CD4-positive, alpha-beta memory T cell (primary cell): ENCODE measurements around the gene CDKN3. TPM values are rescaled to one million over a fixed set of nuclear protein-coding genes. Genes with fewer than 3 reads are reported as not detected.
"Not testable (repeated sequence)": the region's sequence is repeated elsewhere in the genome, so short reads cannot be mapped to it uniquely, and the experiment has no call there.

Experiments used
- CTCF ChIA-PET: fragments of 350-600 bp; sonication (Branson Sonifier 250); formaldehyde crosslinking; loops from one replicate; lab custom pipeline; 2021; ENCODE audit warnings: inconsistent platforms; ENCODE audit not compliant: partially characterized antibody; lab: Charles Lee
- POLR2A ChIA-PET: fragments of 350-600 bp; sonication (Branson Sonifier 250); formaldehyde crosslinking; loops from one replicate; lab custom pipeline; 2021; ENCODE audit not compliant: partially characterized antibody; lab: Charles Lee
- DNase-seq, 5 donors: peaks; one replicate each; pipeline versions ENCODE4 v3.0.0 to v3.0.0-alpha.2; 2020 to 2022; ENCODE audit warnings: mixed read lengths in 1 of 5
- H3K27ac ChIP-seq: one replicate; pipeline ENCODE4 v1.7.0; 2013; ENCODE audit warnings: low read depth, low read length
- H3K27me3 ChIP-seq: 2 replicates; pipeline ENCODE4 v1.7.0; 2013; ENCODE audit warnings: mild to moderate bottlenecking, low read length, moderate library complexity; ENCODE audit not compliant: insufficient read depth
- H3K36me3 ChIP-seq: 2 replicates; pipeline ENCODE4 v1.7.0; 2013; ENCODE audit warnings: mild to moderate bottlenecking, low read length, moderate library complexity; ENCODE audit not compliant: insufficient read depth
- H3K4me1 ChIP-seq: 2 replicates; pipeline ENCODE4 v1.7.0; 2013; ENCODE audit warnings: mild to moderate bottlenecking, low read length, moderate library complexity; ENCODE audit not compliant: insufficient read depth
- H3K4me3 ChIP-seq, 2 donors: one replicate each; pipeline ENCODE4 v1.7.0; 2013; ENCODE audit warnings: low read length in 2 of 2, mild to moderate bottlenecking in 1 of 2
- H3K9me3 ChIP-seq, 2 donors: one replicate each; pipeline ENCODE4 v1.7.0; 2013; ENCODE audit warnings: low read length in 2 of 2, control low read depth in 1 of 2; ENCODE audit not compliant: control insufficient read depth in 1 of 2
- H3K27ac Mint-ChIP-seq, 7 donors: one replicate each; pipeline ENCODE4 v1.8.0; 2020 to 2021; ENCODE audit warnings: mixed read lengths in 7 of 7, mild to moderate bottlenecking in 6 of 7, inconsistent platforms in 3 of 7, moderate library complexity in 3 of 7
- H3K27me3 Mint-ChIP-seq, 2 donors: one replicate each; pipeline ENCODE4 v1.8.0; 2020 to 2021; ENCODE audit warnings: mixed read lengths in 2 of 2
- H3K36me3 Mint-ChIP-seq, 2 donors: one replicate each; pipeline ENCODE4 v1.8.0; 2020 to 2021; ENCODE audit warnings: mixed read lengths in 2 of 2, inconsistent platforms in 1 of 2, mild to moderate bottlenecking in 1 of 2
- H3K4me1 Mint-ChIP-seq, 4 donors: one replicate each; pipeline ENCODE4 v1.8.0; 2020 to 2021; ENCODE audit warnings: mixed read lengths in 4 of 4, mild to moderate bottlenecking in 1 of 4
- H3K4me3 Mint-ChIP-seq, 8 donors: one replicate each; pipeline ENCODE4 v1.8.0; 2020 to 2021; ENCODE audit warnings: mixed read lengths in 8 of 8, mild to moderate bottlenecking in 7 of 8, moderate library complexity in 6 of 8, inconsistent platforms in 3 of 8
- H3K9me3 Mint-ChIP-seq, 8 donors: one replicate each; pipeline ENCODE4 v1.8.0; 2020 to 2021; ENCODE audit warnings: mixed read lengths in 8 of 8, mild to moderate bottlenecking in 5 of 8, inconsistent platforms in 3 of 8, moderate library complexity in 1 of 8
- intact Hi-C: fragments of 100-400 bp; cut with micrococcal nuclease; formaldehyde crosslinking; loops from one replicate; pipeline ENCODE4 v1.15.1; 2023
- polyA plus RNA-seq, 2 donors: library from polyadenylated mRNA; unstranded; fragments of 300-500 nt; fragmentation: Illumina TruSeq; gene quantifications; one replicate each; pipeline ENCODE4 v1.2.3, GENCODE V29; 2021
- total RNA-seq, 2 experiments: library from RNA; stranded (reverse); gene quantifications; one replicate each; pipeline ENCODE4 v1.2.3, GENCODE V29; 2021

The CDKN3 gene
- total and polyA plus RNA-seq, 4 experiments from 2014 or later: 1.1 to 5.0 (median 2.2) TPM

- DNase-seq, H3K4me3 ChIP-seq, H3K9me3 Mint-ChIP-seq, H3K9me3 ChIP-seq, H3K27me3 Mint-ChIP-seq, H3K27me3 ChIP-seq, intact Hi-C loops, H3K36me3 ChIP-seq, H3K27ac ChIP-seq: not testable (repeated sequence)
- H3K4me3 Mint-ChIP-seq: peak overlapping the region in 1 of 8 donors; percentile 18
- H3K27ac Mint-ChIP-seq: peak overlapping the region in 1 of 7 donors; percentile 52
- peaks cover 67% of the 10 kb centered on the region for H3K4me1 ChIP-seq
- peaks cover 8 to 33% of the 10 kb centered on the region in 2 donors for H3K36me3 Mint-ChIP-seq
- H3K4me1 Mint-ChIP-seq: peaks cover 46 to 88% (median 62%) of the 10 kb centered on the region in 4 donors
- ChIA-PET CTCF (interaction anchor here (0.9 to 1.0 kb wide), 2 partner anchors 17 to 19 kb away, joined by 3 to 4 read pairs; no protein-coding TSS in a partner anchor), POLR2A (interaction anchor here (1.0 kb wide), 1 partner anchor 51 kb away, joined by 3 read pairs; the partner anchor contains the start of gene GMFB)
These were observed 41.1 kb downstream of the CDKN3 start for GRCh38 chr14:54437954-54438353.

GRCh38 chr14:54438703-54439102 lies 41.9 kb downstream of the CDKN3 start:
- peaks cover 44 to 80% (median 57%) of the 10 kb centered on the region in 4 donors for H3K4me1 Mint-ChIP-seq
- Histone ChIP-seq H3K4me1 (peaks cover 67% of the 10 kb centered on the region), H3K27me3 (no peaks in the 10 kb centered on the region), H3K27ac (no peak overlapping the region), H3K36me3 (no peaks in the 10 kb centered on the region), H3K9me3 (no peaks in the 10 kb centered on the region), H3K4me3 (no peak overlapping the region)
- peak overlapping the region in 4 of 8 donors; percentile 17 to 66 (median 34) for H3K4me3 Mint-ChIP-seq
- H3K9me3 Mint-ChIP-seq: no peaks in the 10 kb centered on the region
- ChIA-PET POLR2A (interaction anchor here (1.0 kb wide), 1 partner anchor 50 kb away, joined by 3 read pairs; the partner anchor contains the start of gene GMFB), CTCF (interaction anchor here (0.9 to 2.2 kb wide), 3 partner anchors 18 to 43 kb away, joined by 3 to 7 read pairs (median 4); partner anchors contain the start of gene CDKN3)
- intact Hi-C loops: no loop called here
- H3K27me3 Mint-ChIP-seq: no peaks in the 10 kb centered on the region
- DNase-seq: no peak
- peak overlapping the region in 3 of 7 donors; percentile 31 to 88 (median 55) for H3K27ac Mint-ChIP-seq
- H3K36me3 Mint-ChIP-seq: peaks cover 8 to 28% of the 10 kb centered on the region in 2 donors

DNA sequence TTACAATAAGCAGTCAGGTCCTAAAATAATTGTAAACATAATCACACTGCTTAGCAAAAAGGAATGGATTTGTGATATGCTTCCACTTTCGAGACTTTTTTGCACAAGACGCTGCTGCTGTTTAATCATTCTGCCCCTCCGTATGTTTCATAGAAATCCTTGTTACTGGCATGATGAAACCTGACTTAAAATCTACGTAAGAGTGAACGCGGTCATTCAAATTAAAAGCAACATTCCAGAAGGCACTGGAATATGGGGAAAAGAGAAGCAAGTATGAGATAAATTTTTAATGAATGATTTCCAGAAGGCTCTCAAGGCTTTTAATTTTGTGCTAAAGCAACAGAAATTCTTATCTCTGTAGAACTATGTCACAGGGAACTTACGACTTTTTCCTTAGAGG lies 43.2 kb downstream of the CDKN3 start:
- intact Hi-C loops: loop anchor here (2.0 to 5.0 kb wide), 4 partner anchors 187 to 488 kb away; partner anchors contain the start of gene GCH1
- peak overlapping the region; percentile 83 to 93 (median 91) for H3K4me3 Mint-ChIP-seq
- H3K27ac ChIP-seq: no peak overlapping the region
- DNase-seq: no peak
- no peaks in the 10 kb centered on the region for H3K36me3 ChIP-seq
- peak overlapping the region in 6 of 7 donors; percentile 23 to 93 (median 90) for H3K27ac Mint-ChIP-seq
- peaks cover 38 to 67% (median 46%) of the 10 kb centered on the region in 4 donors for H3K4me1 Mint-ChIP-seq
- H3K27me3 ChIP-seq: no peaks in the 10 kb centered on the region
- H3K27me3 Mint-ChIP-seq: no peaks in the 10 kb centered on the region
- ChIA-PET POLR2A (interaction anchor here (1.2 to 3.0 kb wide), 2 partner anchors 42 to 69 kb away, joined by 4 to 13 read pairs; partner anchors contain the start of gene CGRRF1), CTCF (interaction anchor here (0.9 to 2.2 kb wide), 2 partner anchors 44 to 49 kb away, joined by 3 to 7 read pairs; partner anchors contain the start of genes CDKN3 and GMFB)
- H3K4me1 ChIP-seq: peaks cover 61% of the 10 kb centered on the region
- H3K36me3 Mint-ChIP-seq: peaks cover 0 to 16% of the 10 kb centered on the region in 2 donors
- peaks cover 0 to 1% (median 0%) of the 10 kb centered on the region in 8 donors for H3K9me3 Mint-ChIP-seq
- no peaks in the 10 kb centered on the region for H3K9me3 ChIP-seq
- peak overlapping the region in 1 of 2 donors; percentile 61 for H3K4me3 ChIP-seq

DNA sequence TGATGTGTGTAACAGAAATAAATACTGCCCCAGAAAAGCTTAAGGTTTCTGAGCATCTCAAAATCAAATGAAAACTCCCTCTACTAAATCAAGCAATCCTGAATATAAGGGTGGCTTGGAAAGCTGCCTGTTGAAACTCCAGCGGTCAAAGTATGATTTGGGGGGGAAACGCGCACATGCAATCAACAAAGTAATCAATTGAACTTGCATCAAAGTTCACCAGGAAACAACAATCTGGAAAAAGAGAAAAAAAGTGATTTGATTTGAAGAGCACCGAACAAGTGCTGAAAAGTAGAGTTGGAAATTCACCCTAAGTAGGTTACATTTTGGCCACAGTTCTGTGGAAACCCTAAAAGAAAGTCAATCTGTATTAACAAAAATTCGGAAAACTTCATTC lies 43.7 kb downstream of the CDKN3 start:
- DNase-seq: no peak
- ChIA-PET POLR2A (interaction anchor here (1.2 to 3.0 kb wide), 3 partner anchors 42 to 69 kb away, joined by 4 to 13 read pairs (median 7); partner anchors contain the start of genes CGRRF1 and GMFB), CTCF (interaction anchor here (2.2 kb wide), 1 partner anchor 44 kb away, joined by 7 read pairs; the partner anchor contains the start of gene CDKN3)
- peaks cover 56% of the 10 kb centered on the region for H3K4me1 ChIP-seq
- H3K27ac ChIP-seq: peak overlapping the region; percentile 55
- Mint-ChIP-seq H3K9me3 (peaks cover 0 to 1% (median 0%) of the 10 kb centered on the region in 8 donors), H3K4me1 (peaks cover 35 to 62% (median 42%) of the 10 kb centered on the region in 4 donors), H3K27me3 (no peaks in the 10 kb centered on the region), H3K4me3 (peak overlapping the region; percentile 83 to 93 (median 91)), H3K27ac (peak overlapping the region; percentile 63 to 93 (median 88)), H3K36me3 (peaks cover 0 to 13% of the 10 kb centered on the region in 2 donors)
- no peaks in the 10 kb centered on the region for H3K9me3 ChIP-seq
- H3K36me3 ChIP-seq: no peaks in the 10 kb centered on the region
- H3K27me3 ChIP-seq: no peaks in the 10 kb centered on the region
- H3K4me3 ChIP-seq: peak overlapping the region; percentile 45 to 61
- intact Hi-C loops: loop anchor here (2.0 to 5.0 kb wide), 4 partner anchors 187 to 488 kb away; partner anchors contain the start of gene GCH1

DNA sequence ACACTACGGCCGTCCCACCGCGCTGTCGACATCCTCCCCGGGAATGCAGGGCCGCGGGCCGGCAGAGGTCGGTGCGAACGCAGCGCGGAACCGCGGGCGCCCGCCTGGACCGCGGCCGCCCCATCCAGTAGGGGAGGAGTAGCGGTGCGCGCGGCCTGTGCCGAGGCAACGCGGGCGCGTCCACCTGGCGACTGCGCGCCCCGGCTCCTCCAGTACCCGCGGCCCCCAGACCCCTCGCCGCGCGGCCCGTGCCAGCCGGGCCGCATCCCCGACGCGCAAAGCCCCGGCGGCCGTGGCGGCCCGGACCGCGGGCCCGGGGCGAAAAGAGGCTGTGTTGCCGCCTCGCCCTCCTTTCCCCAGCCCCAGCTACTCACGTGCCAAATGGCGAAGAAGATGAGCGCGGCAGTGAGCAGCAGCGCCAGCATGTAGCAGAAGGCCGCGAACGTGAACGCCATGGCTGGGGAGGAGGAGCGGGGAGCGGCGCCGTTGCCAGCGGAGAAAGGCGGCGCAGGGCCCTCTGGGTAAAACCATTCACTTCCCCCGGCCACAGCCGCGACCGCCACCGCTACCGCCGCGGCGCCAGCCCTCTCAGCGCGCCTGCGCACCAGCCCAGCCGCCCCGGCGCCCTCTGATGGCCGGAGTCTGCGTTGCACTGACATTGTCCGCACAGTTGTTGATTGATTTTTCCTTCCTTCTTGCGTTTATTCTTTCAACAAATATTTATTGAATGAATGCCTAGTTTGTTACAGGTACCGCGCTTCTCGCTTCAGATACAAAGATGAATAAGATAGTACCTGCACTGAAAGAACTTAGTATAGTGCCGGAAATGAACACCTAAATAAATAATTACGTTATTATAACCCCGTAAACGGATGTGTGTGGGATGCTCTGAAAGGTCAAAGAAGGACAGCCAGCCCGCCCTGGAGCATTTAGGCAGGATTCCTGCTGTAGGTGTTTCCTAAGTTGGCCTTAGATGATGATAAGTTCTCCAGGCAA lies 44.4 kb downstream of the CDKN3 start, which contains the start of gene CNIH1:
CNIH1 (minus strand) TSS at position 502 of the 996 bp plus-strand sequence; CDS start at position 455, 47 bp downstream.
- Histone ChIP-seq H3K9me3 (no peaks in the 10 kb centered on the region), H3K27ac (peak within 1 kb of the TSS; percentile 55), H3K27me3 (no peaks in the 10 kb centered on the region), H3K4me3 (peak within 1 kb of the TSS; percentile 45 to 61), H3K36me3 (no peaks in the 10 kb centered on the region), H3K4me1 (peaks cover 49% of the 10 kb centered on the region)
- intact Hi-C loops: loop anchor here (1.0 to 5.0 kb wide), 9 partner anchors 45 to 489 kb away; partner anchors contain the start of genes CGRRF1 and GCH1
- peaks cover 0 to 1% (median 0%) of the 10 kb centered on the region in 8 donors for H3K9me3 Mint-ChIP-seq
- ChIA-PET CTCF (interaction anchor here (0.6 to 3.0 kb wide), 7 partner anchors 9 to 726 kb away, joined by 3 to 22 read pairs (median 4); partner anchors contain the start of genes CDKN3 and GMFB), POLR2A (interaction anchor here (0.7 to 3.0 kb wide), 4 partner anchors 43 to 68 kb away, joined by 4 to 13 read pairs (median 6); partner anchors contain the start of genes CDKN3, CGRRF1 and GMFB)
- peaks cover 1 to 2% of the 10 kb centered on the region in 2 donors for H3K27me3 Mint-ChIP-seq
- H3K27ac Mint-ChIP-seq: peak within 1 kb of the TSS; percentile 88 to 98 (median 94)
- H3K36me3 Mint-ChIP-seq: peaks cover 0 to 8% of the 10 kb centered on the region in 2 donors
- peaks cover 29 to 55% (median 36%) of the 10 kb centered on the region in 4 donors for H3K4me1 Mint-ChIP-seq
- H3K4me3 Mint-ChIP-seq: peak within 1 kb of the TSS; percentile 83 to 95 (median 92)
- DNase-seq: peak; percentile 88 to 96 (median 93)

- POLR2A ChIA-PET: interaction anchor here (1.4 to 3.0 kb wide), 3 partner anchors 46 to 66 kb away, joined by 5 to 13 read pairs (median 6); partner anchors contain the start of genes CDKN3, CGRRF1 and GMFB
These were observed 46.2 kb downstream of the CDKN3 start for GRCh38 chr14:54442961-54443360.

More at GRCh38 chr14:54442961-54443360, 46.2 kb downstream of the CDKN3 start:
- H3K27me3 Mint-ChIP-seq, H3K27me3 ChIP-seq, H3K27ac ChIP-seq, H3K4me3 Mint-ChIP-seq, H3K27ac Mint-ChIP-seq, H3K9me3 ChIP-seq, H3K4me3 ChIP-seq, H3K36me3 Mint-ChIP-seq, H3K9me3 Mint-ChIP-seq, DNase-seq, H3K36me3 ChIP-seq: not testable (repeated sequence)
- intact Hi-C loops: loop anchor here (5.0 kb wide), 3 partner anchors 184 to 491 kb away; partner anchors contain the start of gene GCH1
- H3K4me1 Mint-ChIP-seq: peaks cover 21 to 38% (median 28%) of the 10 kb centered on the region in 4 donors
- peaks cover 32% of the 10 kb centered on the region for H3K4me1 ChIP-seq
- CTCF ChIA-PET: interaction anchor here (0.8 to 3.0 kb wide), 2 partner anchors 47 to 331 kb away, joined by 4 to 22 read pairs; partner anchors contain the start of gene CDKN3
